Neural progenitor cell (in vitro differentiated cells): ENCODE data around the gene THAP6. TPM values are rescaled to one million over a fixed set of nuclear protein-coding genes. Genes with fewer than 3 reads are reported as not detected.
"Not testable (repeated sequence)": the region's sequence is repeated elsewhere in the genome, so short reads cannot be mapped to it uniquely, and the experiment has no call there.

Experiments used
- DNase-seq: peaks from one replicate; pipeline ENCODE4 v3.0.0-alpha.2; 2016; ENCODE audit warnings: low spot score
- H2AFZ ChIP-seq: fragments of 200-600 bp; sonication (generic); replicated peaks from 2 replicates; pipeline ENCODE4 v1.6.1; 2016; ENCODE audit warnings: antibody characterized with exemption
- H3F3A ChIP-seq: fragments of 200-600 bp; sonication (generic); 2 replicates; pipeline ENCODE4 v1.6.1; 2016; ENCODE audit warnings: antibody characterized with exemption, low read depth
- H3K27ac ChIP-seq: fragments of 200-600 bp; sonication (generic); 2 replicates; pipeline ENCODE4 v1.5.1; 2016; ENCODE audit warnings: mild to moderate bottlenecking
- H3K27me3 ChIP-seq: fragments of 200-600 bp; sonication (generic); 2 replicates; pipeline ENCODE4 v1.6.1; 2016; ENCODE audit warnings: mild to moderate bottlenecking, moderate library complexity
- H3K36me3 ChIP-seq: fragments of 200-600 bp; sonication (generic); 2 replicates; pipeline ENCODE4 v1.5.1; 2016
- H3K4me1 ChIP-seq: fragments of 200-600 bp; sonication (generic); 2 replicates; pipeline ENCODE4 v1.6.1; 2016; ENCODE audit warnings: mixed run types
- H3K4me2 ChIP-seq: fragments of 200-600 bp; sonication (generic); 2 replicates; pipeline ENCODE4 v1.6.1; 2016
- H3K4me3 ChIP-seq: fragments of 200-600 bp; sonication (generic); 2 replicates; pipeline ENCODE4 v1.5.1; 2016
- H3K79me2 ChIP-seq: fragments of 200-600 bp; sonication (generic); 2 replicates; pipeline ENCODE4 v1.6.1; 2016; ENCODE audit warnings: low read depth
- H3K9ac ChIP-seq: fragments of 200-600 bp; sonication (generic); 2 replicates; pipeline ENCODE4 v1.6.1; 2016
- H3K9me3 ChIP-seq: fragments of 200-600 bp; sonication (generic); 2 replicates; pipeline ENCODE4 v1.5.1; 2016; ENCODE audit warnings: low read depth
- H4K20me1 ChIP-seq: fragments of 200-600 bp; sonication (generic); 2 replicates; pipeline ENCODE4 v1.6.1; 2016; ENCODE audit warnings: low read depth
- H3K27ac Mint-ChIP-seq: 3 replicates; pipeline ENCODE4 v1.8.0; 2021; ENCODE audit warnings: mixed read lengths
- H3K27me3 Mint-ChIP-seq: 2 replicates; pipeline ENCODE4 v1.8.0; 2022; ENCODE audit warnings: low read depth, mild to moderate bottlenecking, inconsistent platforms, moderate library complexity, mixed read lengths; ENCODE audit not compliant: insufficient read depth
- H3K36me3 Mint-ChIP-seq: 3 replicates; pipeline ENCODE4 v1.8.0; 2021; ENCODE audit warnings: mixed read lengths
- H3K4me1 Mint-ChIP-seq: 3 replicates; pipeline ENCODE4 v1.8.0; 2021; ENCODE audit warnings: mixed read lengths
- H3K4me3 Mint-ChIP-seq: 3 replicates; pipeline ENCODE4 v1.8.0; 2021; ENCODE audit warnings: mild to moderate bottlenecking, moderate library complexity, mixed read lengths
- H3K9me3 Mint-ChIP-seq: 3 replicates; pipeline ENCODE4 v1.8.0; 2020; ENCODE audit warnings: mixed read lengths
- CTCF ChIP-seq: fragments of 200-600 bp; sonication (generic); IDR thresholded peaks from 2 replicates; pipeline ENCODE4 v1.5.1; 2017; ENCODE audit warnings: antibody characterized with exemption, mild to moderate bottlenecking
- EZH2 ChIP-seq: fragments of 200-600 bp; sonication (generic); IDR thresholded peaks from 2 replicates; pipeline ENCODE4 v1.6.1; 2017; ENCODE audit warnings: antibody characterized with exemption, mild to moderate bottlenecking, moderate library complexity
- EZH2phosphoT487 ChIP-seq: fragments of 200-600 bp; sonication (generic); IDR thresholded peaks from 2 replicates; pipeline ENCODE4 v1.6.1; 2017; ENCODE audit warnings: antibody characterized with exemption
- total RNA-seq: library from RNA; depleted of rRNA; stranded (reverse); fragments of >200 nt; gene quantifications from 2 replicates; pipeline ENCODE4 v1.2.3, GENCODE V29; 2015; ENCODE audit warnings: low replicate concordance

THAP6 gene
- total RNA-seq, 1 donor from 2014 or later, result 30.6 TPM

- H3F3A ChIP-seq, result peaks cover 4% of the 10 kb centered on the region
- no peaks in the 10 kb centered on the region for H4K20me1 ChIP-seq
- H3K36me3 ChIP-seq, result peaks cover 8% of the 10 kb centered on the region
- peaks cover 14% of the 10 kb centered on the region for H3K4me1 ChIP-seq
- H3K27ac ChIP-seq, result no peak overlapping the region
- peaks cover 2% of the 10 kb centered on the region for H3K27me3 Mint-ChIP-seq
- DNase-seq, result no peak
- H3K4me2 ChIP-seq, result peak overlapping the region; percentile 91
- H3K4me3 ChIP-seq, result no peak overlapping the region
- no peak for TF ChIP-seq EZH2phosphoT487
- TF ChIP-seq EZH2, result no peak
- no peak for TF ChIP-seq CTCF
- H3K4me3 Mint-ChIP-seq, result no peak overlapping the region
- H3K27ac Mint-ChIP-seq, result no peak overlapping the region
- H3K9me3 ChIP-seq, result no peaks in the 10 kb centered on the region
- H3K79me2 ChIP-seq, result peaks cover 57% of the 10 kb centered on the region
- no peak overlapping the region for H3K9ac ChIP-seq
- peaks cover 27% of the 10 kb centered on the region for H3K36me3 Mint-ChIP-seq
- H3K4me1 Mint-ChIP-seq, result peaks cover 15% of the 10 kb centered on the region
- no peak overlapping the region for H2AFZ ChIP-seq
- no peaks in the 10 kb centered on the region for H3K27me3 ChIP-seq
- no peaks in the 10 kb centered on the region for H3K9me3 Mint-ChIP-seq
These were observed 1.9 kb downstream of the THAP6 start for GRCh38 chr4:75516144-75516543.

GRCh38 chr4:75519452-75519851 is 5.2 kb downstream of the THAP6 start:
- H3K4me3 Mint-ChIP-seq, H3K9me3 Mint-ChIP-seq, H3K9me3 ChIP-seq, H3K27ac Mint-ChIP-seq, H3K4me3 ChIP-seq, H3K4me2 ChIP-seq, H3K27me3 ChIP-seq, H3K9ac ChIP-seq, H3K27me3 Mint-ChIP-seq, H3K4me1 ChIP-seq, H3K27ac ChIP-seq, H3F3A ChIP-seq, H2AFZ ChIP-seq, DNase-seq: not testable (repeated sequence)
- H3K79me2 ChIP-seq, result peaks cover 29% of the 10 kb centered on the region
- peaks cover 11% of the 10 kb centered on the region for H4K20me1 ChIP-seq
- peaks cover 17% of the 10 kb centered on the region for H3K36me3 ChIP-seq
- peaks cover 10% of the 10 kb centered on the region for H3K4me1 Mint-ChIP-seq
- H3K36me3 Mint-ChIP-seq, result peaks cover 34% of the 10 kb centered on the region

DNA sequence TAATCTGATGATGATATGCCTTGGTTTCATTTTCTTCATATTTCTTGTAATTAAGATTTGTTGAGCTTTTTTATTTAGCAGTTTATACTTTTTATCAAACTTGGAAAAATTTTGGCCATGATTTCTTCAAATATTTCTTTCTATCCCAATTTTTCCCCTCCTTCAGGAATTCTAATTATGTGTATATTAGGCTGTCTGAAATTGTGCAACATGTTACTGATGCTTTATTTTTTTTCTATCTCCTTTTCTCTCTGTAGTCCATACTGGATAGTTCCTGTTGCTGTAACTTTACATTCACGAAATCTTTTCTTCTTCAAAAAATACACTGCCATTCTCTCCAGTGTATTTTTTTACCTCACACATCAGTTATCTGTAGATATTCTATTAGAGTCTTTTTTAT is 10.8 kb downstream of the THAP6 start:
- H3K4me3 ChIP-seq, result no peak overlapping the region
- TF ChIP-seq EZH2phosphoT487 (no peak), CTCF (no peak), EZH2 (no peak)
- H3K9me3 ChIP-seq, result no peaks in the 10 kb centered on the region
- peaks cover 11% of the 10 kb centered on the region for H4K20me1 ChIP-seq
- no peaks in the 10 kb centered on the region for H3F3A ChIP-seq
- H3K79me2 ChIP-seq, result peaks cover 6% of the 10 kb centered on the region
- H3K36me3 Mint-ChIP-seq, result peaks cover 27% of the 10 kb centered on the region
- no peaks in the 10 kb centered on the region for H3K4me1 ChIP-seq
- H3K27ac ChIP-seq, result no peak overlapping the region
- H3K36me3 ChIP-seq, result peaks cover 22% of the 10 kb centered on the region
- no peak overlapping the region for H3K9ac ChIP-seq
- no peak overlapping the region for H3K4me3 Mint-ChIP-seq
- peaks cover under 1% of the 10 kb centered on the region for H3K27me3 Mint-ChIP-seq
- H3K4me2 ChIP-seq, result no peak overlapping the region
- H3K4me1 Mint-ChIP-seq, result no peaks in the 10 kb centered on the region
- H3K27me3 ChIP-seq, result no peaks in the 10 kb centered on the region
- no peaks in the 10 kb centered on the region for H3K9me3 Mint-ChIP-seq
- H3K27ac Mint-ChIP-seq, result no peak overlapping the region
- no peak overlapping the region for H2AFZ ChIP-seq
- no peak for DNase-seq

GRCh38 chr4:75525910-75526309 is 11.6 kb downstream of the THAP6 start:
- DNase-seq, result no peak
- Histone ChIP-seq H3K4me3 (no peak overlapping the region), H3F3A (no peaks in the 10 kb centered on the region), H3K9ac (no peak overlapping the region), H4K20me1 (peaks cover 11% of the 10 kb centered on the region), H3K79me2 (no peaks in the 10 kb centered on the region), H3K27me3 (no peaks in the 10 kb centered on the region), H3K36me3 (peaks cover 22% of the 10 kb centered on the region), H3K4me2 (no peak overlapping the region), H3K9me3 (no peaks in the 10 kb centered on the region), H3K4me1 (no peaks in the 10 kb centered on the region), H3K27ac (no peak overlapping the region), H2AFZ (no peak overlapping the region)
- H3K9me3 Mint-ChIP-seq, result no peaks in the 10 kb centered on the region
- H3K4me1 Mint-ChIP-seq, result no peaks in the 10 kb centered on the region
- TF ChIP-seq EZH2phosphoT487 (no peak), EZH2 (no peak), CTCF (no peak)
- H3K27ac Mint-ChIP-seq, result no peak overlapping the region
- no peaks in the 10 kb centered on the region for H3K27me3 Mint-ChIP-seq
- H3K4me3 Mint-ChIP-seq, result no peak overlapping the region
- peaks cover 30% of the 10 kb centered on the region for H3K36me3 Mint-ChIP-seq
